Measurements from ENCODE around the gene GMPR2. TPM values are rescaled to one million over a fixed set of nuclear protein-coding genes. Genes with fewer than 3 reads are reported as not detected.
"Not testable (repeated sequence)": the region's sequence is repeated elsewhere in the genome, so short reads cannot be mapped to it uniquely, and the experiment has no call there.

Gene GMPR2
- total and polyA plus RNA-seq, 11 donors = 23.9 to 55.9 (median 31.5) TPM

- H3K4me1 ChIP-seq = peaks cover 3 to 39% (median 20%) of the 10 kb centered on the region in 12 donors
- no peak for DNase-seq
- peaks cover 0 to 27% (median 14%) of the 10 kb centered on the region in 9 donors for H3K36me3 ChIP-seq
- intact Hi-C loops (cut with DNase I) = no loop called here
- no peaks in the 10 kb centered on the region for H3K27me3 ChIP-seq
- TF ChIP-seq CTCF (IDR thresholded peaks at IDR 0.05) (no peak), POLR2A (IDR thresholded peaks at IDR 0.05) (no peak)
- WGBS, 4 donors = 92 to 98% (median 95%) methylated on average over 2 of the region's 2 CpGs
- H3K27ac ChIP-seq = peak overlapping the region in 7 of 12 donors; percentile 74 to 96 (median 87)
- H3K4me3 ChIP-seq = peak overlapping the region in 9 of 12 donors; percentile 58 to 91 (median 80)
- H3K9me3 ChIP-seq = no peaks in the 10 kb centered on the region
- ATAC-seq = no peak
These were observed 16.4 kb upstream of the GMPR2 start for GRCh38 chr14:24216345-24216699.

GRCh38 chr14:24216876-24217275 is 15.9 kb upstream of the GMPR2 start:
- Histone ChIP-seq H3K36me3 (peaks cover 0 to 23% (median 12%) of the 10 kb centered on the region in 9 donors), H3K27ac (peak overlapping the region in 1 of 12 donors; percentile 96), H3K4me1 (peaks cover 3 to 33% (median 18%) of the 10 kb centered on the region in 12 donors)
- intact Hi-C loops (cut with DNase I); H3K4me3 ChIP-seq; H3K9me3 ChIP-seq; ATAC-seq; DNase-seq; H3K27me3 ChIP-seq: not testable (repeated sequence)
- WGBS, 4 donors = 91 to 100% (median 98%) methylated on average over 1 of the region's 1 CpG

GRCh38 chr14:24219080-24219479 is 13.6 kb upstream of the GMPR2 start:
- TF ChIP-seq POLR2A (IDR thresholded peaks at IDR 0.05) = no peak
- no peak for TF ChIP-seq CTCF (IDR thresholded peaks at IDR 0.05)
- Histone ChIP-seq H3K27ac (no peak overlapping the region), H3K27me3 (no peaks in the 10 kb centered on the region), H3K4me3 (no peak overlapping the region), H3K4me1 (peaks cover 0 to 20% (median 12%) of the 10 kb centered on the region in 12 donors), H3K36me3 (peaks cover 0 to 23% (median 12%) of the 10 kb centered on the region in 9 donors), H3K9me3 (no peaks in the 10 kb centered on the region)
- intact Hi-C loops (cut with DNase I) = no loop called here
- DNase-seq = no peak
- no peak for ATAC-seq
- WGBS, 4 donors = 86 to 96% (median 91%) methylated on average over 4 of the region's 4 CpGs

GRCh38 chr14:24219521-24219920 is 13.2 kb upstream of the GMPR2 start:
- WGBS, 4 donors = 57 to 63% (median 62%) methylated on average over 3 of the region's 3 CpGs
- H3K27me3 ChIP-seq = no peaks in the 10 kb centered on the region
- H3K27ac ChIP-seq = no peak overlapping the region
- no peaks in the 10 kb centered on the region for H3K9me3 ChIP-seq
- ATAC-seq (no peak), DNase-seq (no peak)
- peaks cover 0 to 23% (median 11%) of the 10 kb centered on the region in 9 donors for H3K36me3 ChIP-seq
- H3K4me1 ChIP-seq = peaks cover 0 to 18% (median 11%) of the 10 kb centered on the region in 12 donors
- TF ChIP-seq CTCF (IDR thresholded peaks at IDR 0.05) (no peak), POLR2A (IDR thresholded peaks at IDR 0.05) (no peak)
- intact Hi-C loops (cut with DNase I) = no loop called here
- no peak overlapping the region for H3K4me3 ChIP-seq

GRCh38 chr14:24222987-24223386 is 9.7 kb upstream of the GMPR2 start:
- H3K27ac ChIP-seq; H3K9me3 ChIP-seq; H3K4me3 ChIP-seq; H3K27me3 ChIP-seq; intact Hi-C loops (cut with DNase I); DNase-seq; ATAC-seq: not testable (repeated sequence)
- WGBS, 4 donors = 95 to 99% (median 99%) methylated on average over 4 of the region's 4 CpGs
- H3K4me1 ChIP-seq = peaks cover 0 to 14% (median 0%) of the 10 kb centered on the region in 12 donors
- peaks cover 0 to 33% (median 12%) of the 10 kb centered on the region in 9 donors for H3K36me3 ChIP-seq
